GM06990 (cell line): ENCODE measurements around the gene USP9X.

ENCODE experiments used
- DNase-seq: peaks from one replicate; pipeline ENCODE4 v3.0.0-alpha.2; 2011; ENCODE audit not compliant: insufficient read length; ENCODE audit errors: extremely low read depth
- H3K27me3 ChIP-seq: replicated peaks from 2 replicates; pipeline ENCODE4 v1.6.0; 2011; ENCODE audit warnings: low read length; ENCODE audit not compliant: control insufficient read depth, insufficient read depth
- H3K36me3 ChIP-seq: 2 replicates; pipeline ENCODE4 v1.5.1; 2011; ENCODE audit warnings: low read length; ENCODE audit not compliant: control insufficient read depth, insufficient read depth
- H3K4me3 ChIP-seq: replicated peaks from 2 replicates; pipeline ENCODE4 v1.5.1; 2011; ENCODE audit warnings: low read depth, mild to moderate bottlenecking, control low read depth, low read length
- CTCF ChIP-seq: IDR thresholded peaks from 2 replicates; pipeline ENCODE4 v1.5.1; 2011; ENCODE audit warnings: low read length, control low read depth, mild to moderate bottlenecking, inconsistent platforms; ENCODE audit not compliant: insufficient read depth, poor library complexity, severe bottlenecking

The USP9X gene

GRCh38 chrX:41153448-41153847 is 68.2 kb downstream of the USP9X start:
- Histone ChIP-seq H3K27me3 (no peaks in the 10 kb centered on the region), H3K36me3 (peaks cover 6% of the 10 kb centered on the region), H3K4me3 (no peak overlapping the region)
- DNase-seq = no peak
- no peak for TF ChIP-seq CTCF

- Histone ChIP-seq H3K27me3 (no peaks in the 10 kb centered on the region), H3K36me3 (peaks cover 6% of the 10 kb centered on the region), H3K4me3 (no peak overlapping the region)
- no peak for DNase-seq
- no peak for TF ChIP-seq CTCF
Measured at GRCh38 chrX:41153957-41154356, 68.7 kb downstream of the USP9X start.

- DNase-seq = no peak
- H3K36me3 ChIP-seq = peaks cover 2% of the 10 kb centered on the region
- no peak for TF ChIP-seq CTCF
- H3K4me3 ChIP-seq = no peak overlapping the region
- H3K27me3 ChIP-seq = no peaks in the 10 kb centered on the region
Measured at GRCh38 chrX:41164449-41164848, 79.2 kb downstream of the USP9X start.

- H3K36me3 ChIP-seq = peaks cover 4% of the 10 kb centered on the region
- DNase-seq = no peak
- no peak for TF ChIP-seq CTCF
- H3K27me3 ChIP-seq = no peaks in the 10 kb centered on the region
- H3K4me3 ChIP-seq = no peak overlapping the region
Measured at GRCh38 chrX:41167888-41168287, 82.6 kb downstream of the USP9X start.

GRCh38 chrX:41176263-41176662 is 91.0 kb downstream of the USP9X start:
- no peaks in the 10 kb centered on the region; the same call in 1 of the 2 replicates for H3K36me3 ChIP-seq
- TF ChIP-seq CTCF = no peak
- DNase-seq = no peak
- H3K27me3 ChIP-seq = no peaks in the 10 kb centered on the region
- no peak overlapping the region for H3K4me3 ChIP-seq

DNA sequence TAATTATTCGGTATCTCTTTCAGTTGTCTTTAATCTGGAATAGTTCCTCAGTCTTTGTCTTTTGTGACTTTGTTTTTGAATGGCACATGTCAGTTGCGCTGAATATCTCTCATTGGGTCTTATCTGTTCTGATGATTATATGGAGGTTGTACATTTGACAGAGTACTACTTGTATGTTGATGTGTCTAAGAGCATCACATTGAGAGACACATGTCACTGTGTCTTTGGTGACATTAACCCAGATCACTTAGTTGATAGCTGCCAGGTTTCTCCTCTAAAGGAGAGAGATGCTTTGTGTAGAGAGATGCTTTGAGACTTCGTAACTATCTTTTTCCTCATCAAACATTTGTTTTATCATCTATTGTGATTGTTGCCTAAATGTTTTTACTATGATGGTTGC is 92.1 kb downstream of the USP9X start:
- Histone ChIP-seq H3K27me3 (no peaks in the 10 kb centered on the region), H3K36me3 (no peaks in the 10 kb centered on the region; the same call in 1 of the 2 replicates), H3K4me3 (no peak overlapping the region)
- TF ChIP-seq CTCF = no peak
- DNase-seq = no peak
